C4-2B (cell line): ENCODE measurements around the gene MDFI.

Experiments used
- H3K27ac ChIP-seq: fragments of 450-650 bp; 2 replicates; pipeline ENCODE4 v1.5.1; 2017
- ZFX ChIP-seq: fragments of 450-650 bp; IDR thresholded peaks from 2 replicates; pipeline ENCODE4 v1.6.1; 2017
- TF ChIP-seq, protein P1 (sequence below): fragments of 450-650 bp; conservative IDR thresholded peaks from 2 replicates; pipeline ENCODE4 v1.5.1; 2017; ENCODE audit warnings: mild to moderate bottlenecking

The MDFI gene

DNA sequence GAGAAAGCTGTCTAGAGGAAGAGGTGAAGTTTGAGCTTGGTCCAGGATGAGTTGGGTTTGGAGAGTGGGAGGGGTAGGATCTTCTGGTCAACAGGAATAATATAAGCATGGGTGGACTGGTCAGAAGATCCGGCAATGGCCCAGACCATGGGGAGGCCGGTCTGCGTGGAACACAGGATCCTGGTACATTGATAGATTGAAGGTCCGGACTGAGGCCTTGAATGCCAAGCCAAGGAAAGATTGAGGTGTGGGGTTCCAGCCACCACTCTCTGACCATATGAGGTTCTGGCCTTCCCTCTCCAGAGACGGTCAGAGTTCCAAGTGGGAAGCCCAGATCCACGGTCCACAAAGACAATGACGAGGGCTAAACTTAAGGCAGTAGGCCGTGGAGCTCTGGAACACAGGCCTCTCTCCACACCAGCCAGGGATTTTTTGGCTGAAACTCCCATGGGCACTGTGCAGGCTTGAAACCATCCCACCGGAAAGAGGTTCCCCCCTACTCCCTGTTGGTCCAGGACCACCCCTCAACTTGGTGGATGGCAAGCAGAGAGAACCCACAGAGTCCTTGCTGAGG lies 3.2 kb downstream of the MDFI start:
- H3K27ac ChIP-seq = no peak overlapping the region
- TF ChIP-seq, protein P1, sequence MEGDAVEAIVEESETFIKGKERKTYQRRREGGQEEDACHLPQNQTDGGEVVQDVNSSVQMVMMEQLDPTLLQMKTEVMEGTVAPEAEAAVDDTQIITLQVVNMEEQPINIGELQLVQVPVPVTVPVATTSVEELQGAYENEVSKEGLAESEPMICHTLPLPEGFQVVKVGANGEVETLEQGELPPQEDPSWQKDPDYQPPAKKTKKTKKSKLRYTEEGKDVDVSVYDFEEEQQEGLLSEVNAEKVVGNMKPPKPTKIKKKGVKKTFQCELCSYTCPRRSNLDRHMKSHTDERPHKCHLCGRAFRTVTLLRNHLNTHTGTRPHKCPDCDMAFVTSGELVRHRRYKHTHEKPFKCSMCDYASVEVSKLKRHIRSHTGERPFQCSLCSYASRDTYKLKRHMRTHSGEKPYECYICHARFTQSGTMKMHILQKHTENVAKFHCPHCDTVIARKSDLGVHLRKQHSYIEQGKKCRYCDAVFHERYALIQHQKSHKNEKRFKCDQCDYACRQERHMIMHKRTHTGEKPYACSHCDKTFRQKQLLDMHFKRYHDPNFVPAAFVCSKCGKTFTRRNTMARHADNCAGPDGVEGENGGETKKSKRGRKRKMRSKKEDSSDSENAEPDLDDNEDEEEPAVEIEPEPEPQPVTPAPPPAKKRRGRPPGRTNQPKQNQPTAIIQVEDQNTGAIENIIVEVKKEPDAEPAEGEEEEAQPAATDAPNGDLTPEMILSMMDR = no peak
- TF ChIP-seq ZFX = no peak

DNA sequence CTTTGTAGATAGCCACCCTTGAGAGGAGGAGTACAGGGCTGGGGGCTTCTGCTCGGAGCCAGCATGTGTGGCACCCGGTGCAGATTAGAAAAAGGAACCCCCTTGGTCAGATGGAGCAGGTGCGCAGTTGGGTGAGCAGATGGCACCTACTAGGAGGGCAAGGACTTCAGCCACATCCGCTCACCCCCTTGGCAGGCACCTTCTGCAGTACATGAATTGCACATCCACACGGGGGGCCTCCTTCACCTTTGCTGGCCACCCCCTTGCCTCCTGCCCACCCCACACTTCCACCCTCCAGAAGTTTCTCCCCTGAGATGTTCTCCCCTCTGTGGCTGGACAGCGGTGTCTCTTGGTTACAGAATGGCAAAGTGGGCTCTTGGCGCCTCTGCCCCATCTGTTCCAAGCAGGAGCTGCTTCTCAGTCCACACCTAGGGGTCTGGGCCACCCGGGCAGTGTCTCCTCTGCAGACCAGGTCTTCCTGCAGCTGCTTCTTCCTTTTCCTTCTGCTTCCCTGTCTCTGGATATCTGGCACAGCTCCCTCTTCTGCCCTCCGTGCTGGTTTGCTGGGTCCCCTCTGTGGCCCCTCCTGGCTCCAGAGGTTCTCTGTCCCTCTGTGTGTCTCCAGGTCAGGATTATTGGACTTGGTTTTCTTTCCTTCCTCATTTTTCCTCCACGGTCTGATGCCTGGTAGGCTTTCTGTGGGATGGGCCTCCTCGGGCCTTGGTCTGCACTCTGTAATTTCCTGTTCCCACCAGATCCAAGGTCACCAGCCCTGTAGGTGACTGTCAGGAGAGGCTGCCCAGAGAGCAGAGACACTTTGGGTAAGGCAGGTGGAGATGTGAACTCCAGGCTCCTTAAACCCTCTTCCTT lies 4.1 kb downstream of the MDFI start:
- no peak overlapping the region for H3K27ac ChIP-seq
- TF ChIP-seq ZFX = no peak
- TF ChIP-seq, protein P1 = no peak

DNA sequence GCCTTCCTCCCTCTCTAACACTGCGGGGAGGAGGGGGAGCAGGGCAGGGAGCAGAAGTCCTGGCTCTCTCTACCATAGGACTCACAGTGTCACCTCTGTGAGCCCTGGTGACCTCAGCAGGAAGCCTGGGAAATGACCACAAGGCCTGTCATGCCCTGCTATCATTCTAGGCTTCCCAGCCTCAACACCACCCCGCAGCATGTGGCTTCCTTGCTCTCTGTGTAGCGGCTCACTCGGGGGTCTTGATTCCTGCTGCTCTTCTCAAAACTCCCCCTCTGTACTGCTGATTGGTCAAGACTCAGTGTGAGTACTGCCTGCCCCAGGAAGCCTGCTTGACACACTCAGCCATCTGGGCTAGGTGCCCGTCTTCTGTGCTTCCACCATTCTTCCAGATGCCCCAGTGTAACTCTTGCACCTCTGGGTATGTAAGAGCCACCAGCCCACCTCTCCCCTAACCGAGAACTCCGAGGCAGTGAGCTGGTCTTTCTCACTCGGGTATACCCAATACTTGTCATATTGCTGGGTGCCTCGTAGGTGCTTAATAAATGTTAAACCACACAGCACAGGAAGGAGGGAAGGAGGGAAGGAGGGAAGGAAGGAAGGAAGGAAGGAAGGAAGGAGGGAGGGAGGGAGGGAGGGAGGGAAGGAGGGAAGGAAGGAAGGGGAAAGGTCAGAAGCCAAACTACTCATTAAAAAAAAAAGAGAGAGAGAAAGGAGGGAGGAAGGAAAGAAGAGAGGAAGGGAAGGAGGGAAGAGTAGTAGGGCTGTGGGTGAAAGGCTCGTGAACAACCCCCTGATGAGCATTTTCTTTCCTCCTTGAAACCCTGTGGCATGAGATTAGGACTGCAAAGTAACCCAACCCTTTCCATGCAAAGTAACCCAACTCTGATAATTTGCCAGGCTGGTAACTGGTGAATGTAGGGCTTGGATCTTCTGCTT lies 5.0 kb downstream of the MDFI start:
- TF ChIP-seq, protein P1 = no peak
- TF ChIP-seq ZFX = no peak
- no peak overlapping the region for H3K27ac ChIP-seq

DNA sequence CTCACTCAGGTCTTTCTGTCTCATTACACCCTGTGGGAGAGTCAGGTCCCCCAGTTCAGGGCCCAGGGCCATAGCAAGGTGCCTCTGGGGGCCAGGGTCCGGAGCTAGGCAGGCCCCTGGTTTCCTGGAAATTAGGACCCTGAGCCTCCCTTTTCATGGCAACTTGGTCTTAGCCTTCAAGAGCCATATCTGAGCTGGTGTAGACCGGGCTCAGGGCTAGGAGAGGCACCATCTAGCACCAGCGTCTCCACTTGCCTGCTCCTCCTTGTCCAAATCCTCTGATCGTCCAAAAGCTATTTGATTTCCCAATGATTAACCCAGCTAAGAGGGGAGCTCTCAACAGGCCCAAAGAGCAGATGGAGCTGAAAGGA lies 5.6 kb downstream of the MDFI start:
- H3K27ac ChIP-seq = no peak overlapping the region
- TF ChIP-seq, protein P1 = no peak
- no peak for TF ChIP-seq ZFX

DNA sequence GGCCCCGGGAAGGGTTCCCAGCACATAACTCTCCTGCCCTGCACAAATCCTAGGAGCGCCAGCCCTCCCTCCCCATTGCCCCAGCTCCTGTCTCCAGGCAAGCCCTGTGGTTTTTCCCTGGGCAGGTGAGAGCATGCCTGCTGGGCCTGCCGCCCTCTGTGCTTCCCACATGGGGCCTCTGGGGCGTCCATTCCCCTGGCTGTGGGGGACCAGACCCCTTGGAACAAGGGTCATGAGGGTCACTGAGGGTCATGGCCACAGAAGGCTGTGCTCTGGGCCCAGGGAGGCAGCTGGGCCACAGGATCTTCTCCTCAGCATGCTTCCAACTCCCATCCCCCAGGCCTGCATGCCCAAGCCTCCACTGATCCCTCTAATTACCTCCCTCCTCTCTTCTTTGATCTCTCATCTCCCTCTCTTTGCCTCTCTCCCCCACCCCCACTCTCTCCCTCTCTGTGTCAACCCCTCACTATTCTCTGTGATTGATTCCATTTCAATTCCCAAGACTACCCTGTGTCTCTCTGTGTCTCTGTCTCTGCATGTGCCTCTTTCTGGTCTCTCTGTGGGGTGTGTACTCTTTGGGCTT lies 6.1 kb downstream of the MDFI start:
- no peak for TF ChIP-seq ZFX
- TF ChIP-seq, protein P1 = no peak
- H3K27ac ChIP-seq = no peak overlapping the region

DNA sequence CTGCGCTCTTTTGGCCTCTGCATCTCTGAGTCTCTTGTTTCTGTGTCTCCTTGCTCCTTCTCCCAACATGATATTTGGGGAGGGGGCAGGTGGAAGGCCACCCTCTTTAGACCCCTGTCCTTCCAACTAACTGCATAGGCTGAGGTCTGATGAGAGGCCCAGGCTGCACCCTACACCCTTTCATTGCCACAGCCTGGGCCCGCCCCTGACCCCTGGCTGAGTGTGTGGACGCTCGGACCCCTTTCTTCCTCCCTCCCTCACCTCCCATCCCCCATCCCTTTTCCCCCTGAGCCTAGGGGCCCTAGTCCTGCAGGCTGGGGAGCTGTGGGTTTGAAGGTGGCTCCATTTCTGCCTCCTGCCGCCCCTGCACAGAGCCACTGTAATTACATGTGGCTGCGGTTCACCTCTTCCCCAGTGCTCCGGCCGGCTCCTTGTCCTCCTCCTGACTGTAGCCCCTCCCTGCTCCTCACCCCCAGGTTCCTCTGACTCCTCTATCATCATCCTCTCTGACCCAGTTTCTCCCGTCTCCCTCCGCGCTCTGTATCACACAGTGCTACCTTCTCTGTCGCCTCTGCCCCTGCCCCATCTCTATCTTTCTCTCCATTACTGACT lies 6.8 kb downstream of the MDFI start:
- H3K27ac ChIP-seq = no peak overlapping the region
- no peak for TF ChIP-seq ZFX
